Femur (tissue), 1 donor: ENCODE results near the gene BRPF3.
"Not testable (repeated sequence)": the region's sequence is repeated elsewhere in the genome, so short reads cannot be mapped to it uniquely, and the experiment has no call there.

Experiments
- DNase-seq: peaks from one replicate; pipeline ENCODE4 v3.0.0-alpha.2; 2017

Gene BRPF3

DNA sequence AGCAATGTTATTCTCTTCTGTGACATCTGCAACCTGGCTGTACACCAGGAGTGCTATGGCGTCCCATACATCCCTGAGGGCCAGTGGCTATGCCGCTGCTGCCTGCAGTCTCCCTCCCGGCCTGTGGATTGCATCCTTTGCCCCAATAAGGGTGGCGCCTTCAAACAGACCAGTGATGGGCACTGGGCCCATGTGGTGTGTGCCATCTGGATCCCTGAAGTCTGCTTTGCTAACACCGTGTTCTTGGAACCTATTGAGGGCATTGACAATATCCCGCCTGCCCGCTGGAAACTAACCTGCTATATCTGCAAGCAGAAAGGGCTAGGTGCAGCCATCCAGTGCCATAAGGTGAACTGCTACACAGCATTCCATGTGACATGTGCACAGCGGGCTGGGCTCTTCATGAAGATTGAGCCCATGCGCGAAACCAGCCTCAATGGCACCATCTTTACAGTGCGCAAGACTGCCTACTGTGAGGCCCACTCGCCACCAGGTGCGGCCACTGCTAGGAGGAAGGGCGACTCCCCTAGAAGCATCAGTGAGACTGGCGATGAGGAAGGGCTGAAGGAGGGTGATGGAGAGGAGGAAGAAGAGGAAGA lies 4.6 kb downstream of the BRPF3 start:
- DNase-seq: no peak

DNA sequence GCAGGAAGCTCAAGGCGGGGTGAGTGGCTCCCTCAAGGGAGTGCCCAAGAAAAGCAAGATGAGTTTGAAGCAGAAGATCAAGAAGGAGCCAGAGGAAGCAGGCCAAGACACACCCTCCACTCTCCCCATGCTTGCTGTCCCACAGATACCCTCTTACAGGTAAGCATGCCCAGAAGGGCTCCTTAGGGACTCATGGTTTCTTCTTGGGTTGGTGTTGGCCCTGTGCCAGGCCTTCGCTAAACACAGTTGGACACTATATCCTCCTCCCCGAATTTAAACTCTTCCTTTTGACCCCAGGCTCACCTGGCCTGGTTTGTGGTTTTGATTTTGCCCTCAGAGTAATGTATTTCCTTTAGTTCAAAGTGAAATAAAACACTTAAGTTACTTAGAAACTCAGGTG lies 5.1 kb downstream of the BRPF3 start:
- no peak for DNase-seq

GRCh38 chr6:36202101-36202500 lies 5.6 kb downstream of the BRPF3 start:
- no peak for DNase-seq

DNA sequence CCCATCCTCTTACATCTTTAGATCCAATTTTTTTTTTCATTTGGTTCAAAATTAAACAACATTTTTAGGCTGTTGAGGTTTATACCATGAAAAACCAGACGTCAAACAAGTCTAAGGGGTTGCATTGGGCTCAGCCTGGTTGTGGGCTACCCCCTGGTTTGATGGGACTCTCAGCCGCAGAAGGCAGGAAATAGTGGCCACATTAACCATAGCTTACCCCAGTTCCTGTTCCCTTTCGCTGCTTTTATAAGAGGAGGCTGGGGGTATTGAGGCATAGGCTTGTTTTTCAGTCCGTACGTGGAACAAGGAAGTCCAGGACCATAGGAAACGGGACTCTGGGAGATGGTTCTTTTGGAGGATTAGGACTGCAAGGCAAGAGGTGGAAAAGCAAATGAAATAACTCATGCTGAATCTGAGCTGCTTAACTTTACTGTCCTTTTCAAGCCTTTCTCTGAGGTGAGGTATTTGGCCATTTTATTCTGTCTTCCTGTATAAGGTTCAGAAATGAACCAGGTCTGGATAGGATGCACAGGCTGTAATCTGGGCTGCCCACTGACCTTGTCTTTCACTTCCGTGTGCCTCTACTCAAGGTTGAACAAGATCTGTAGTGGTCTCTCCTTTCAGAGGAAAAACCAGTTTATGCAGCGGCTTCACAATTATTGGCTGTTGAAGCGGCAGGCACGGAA lies 7.7 kb downstream of the BRPF3 start:
- no peak for DNase-seq

DNA sequence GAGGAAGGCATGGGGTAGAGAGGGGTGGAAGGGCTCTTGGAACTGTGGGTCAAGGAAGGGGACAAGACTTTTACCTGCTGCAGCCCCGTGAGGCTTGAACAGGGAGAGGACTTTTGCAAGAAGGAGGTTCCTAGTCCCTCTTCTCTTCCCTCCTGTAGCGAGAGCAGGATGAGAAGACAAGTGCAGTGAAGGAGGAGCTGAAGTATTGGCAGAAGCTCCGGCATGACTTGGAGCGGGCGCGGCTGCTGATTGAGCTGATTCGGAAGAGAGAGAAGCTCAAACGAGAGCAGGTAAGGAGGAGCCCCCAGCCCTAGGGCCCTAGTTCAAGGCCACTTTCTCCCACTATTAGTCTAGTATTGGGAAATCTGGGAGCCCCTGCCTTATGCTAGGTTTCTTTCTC lies 10.6 kb downstream of the BRPF3 start:
- no peak for DNase-seq

- no peak for DNase-seq
Observed at GRCh38 chr6:36209606-36210005, 13.1 kb downstream of the BRPF3 start.

GRCh38 chr6:36210182-36210581 lies 13.6 kb downstream of the BRPF3 start:
- DNase-seq: no peak

DNA sequence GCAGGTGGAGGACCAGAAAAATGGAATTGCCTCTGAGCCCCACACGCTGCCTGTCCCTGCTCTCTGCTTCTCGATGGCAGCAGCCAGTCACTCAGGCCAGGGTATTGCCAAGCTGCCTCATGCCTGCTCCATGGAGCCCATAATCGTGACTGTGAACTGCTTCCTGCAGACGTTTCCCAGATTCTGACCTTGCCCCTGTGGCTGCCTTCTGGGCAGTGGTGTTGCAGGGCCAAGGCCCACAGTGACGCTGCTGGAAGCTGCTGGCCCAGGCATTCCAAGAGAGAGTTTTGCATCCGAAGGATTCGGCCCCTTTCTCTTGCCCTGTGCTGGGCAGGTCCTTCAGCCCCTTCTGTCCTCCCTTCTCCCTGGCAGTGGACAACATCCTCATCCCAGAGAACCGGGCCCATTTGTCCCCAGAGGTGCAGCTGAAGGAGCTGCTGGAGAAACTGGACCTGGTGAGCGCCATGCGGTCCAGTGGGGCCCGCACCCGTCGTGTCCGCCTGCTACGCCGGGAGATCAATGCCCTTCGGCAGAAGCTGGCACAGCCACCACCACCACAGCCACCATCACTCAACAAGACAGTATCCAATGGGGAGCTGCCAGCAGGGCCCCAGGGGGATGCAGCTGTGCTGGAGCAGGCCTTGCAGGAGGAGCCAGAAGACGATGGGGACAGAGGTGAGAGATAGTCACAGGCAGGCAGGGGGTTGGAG lies 14.5 kb downstream of the BRPF3 start:
- no peak for DNase-seq

GRCh38 chr6:36216559-36216958 lies 20.0 kb downstream of the BRPF3 start:
- no peak for DNase-seq

DNA sequence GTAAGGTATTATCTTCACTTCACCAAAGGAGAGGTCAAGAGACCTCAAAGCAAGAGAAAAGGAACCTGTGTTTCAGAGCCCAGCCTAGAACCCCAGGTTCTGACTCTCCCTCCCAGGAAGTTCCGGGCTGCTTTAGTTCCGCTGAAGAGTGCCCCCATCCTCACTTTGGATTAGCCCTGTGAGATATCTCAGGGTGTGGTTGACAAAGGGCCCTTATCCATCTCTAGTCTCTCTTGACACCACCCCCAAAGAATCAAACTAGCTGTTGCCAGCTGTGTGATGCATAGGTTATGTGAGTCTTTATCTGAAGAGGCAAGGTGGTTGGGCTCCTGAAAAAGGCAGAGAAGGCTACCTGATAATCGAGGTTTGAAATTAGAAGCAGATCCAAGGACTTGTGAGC lies 20.6 kb downstream of the BRPF3 start:
- DNase-seq: no peak

GRCh38 chr6:36217946-36218345 lies 21.4 kb downstream of the BRPF3 start:
- DNase-seq: no peak

GRCh38 chr6:36218516-36218915 lies 22.0 kb downstream of the BRPF3 start:
- DNase-seq: not testable (repeated sequence)

DNA sequence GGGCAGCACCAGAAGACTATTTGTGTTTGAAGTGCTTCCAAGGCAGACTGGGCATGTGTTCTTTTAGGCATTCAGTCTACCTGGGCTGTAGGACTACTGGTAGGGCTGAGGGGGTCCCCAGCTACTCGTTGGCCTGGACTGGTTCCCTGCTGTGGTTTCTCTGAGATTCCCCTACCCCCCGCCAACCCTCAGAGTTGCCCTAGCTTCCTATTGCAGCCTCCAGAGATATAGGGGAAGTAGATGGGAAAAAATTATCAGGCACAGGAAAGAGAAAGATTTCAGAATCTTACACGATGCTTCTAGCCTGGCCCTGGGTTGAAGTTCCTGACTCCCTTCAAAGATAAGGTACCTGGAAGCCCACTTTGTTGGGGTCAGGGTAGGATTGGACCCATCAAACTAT lies 22.5 kb downstream of the BRPF3 start:
- DNase-seq: no peak

DNA sequence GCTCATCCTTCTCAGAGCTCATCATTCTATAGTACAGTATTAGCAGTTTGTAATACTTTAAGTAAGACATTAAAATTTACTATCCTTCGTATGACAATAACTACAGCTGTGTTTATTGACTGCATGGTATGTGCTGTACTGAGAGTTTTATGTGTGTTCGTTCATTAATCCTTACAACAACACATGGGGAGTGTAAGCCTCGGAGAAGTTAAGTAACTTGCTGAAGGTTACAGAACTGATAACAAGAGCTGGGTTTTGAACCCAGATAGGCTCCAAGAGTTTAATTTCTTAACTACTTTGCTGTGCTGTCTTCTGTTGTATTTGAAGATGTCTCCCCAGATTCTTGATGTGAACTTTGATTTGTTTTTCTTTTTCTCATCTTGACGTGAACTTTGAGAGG lies 23.7 kb downstream of the BRPF3 start:
- DNase-seq: no peak

DNA sequence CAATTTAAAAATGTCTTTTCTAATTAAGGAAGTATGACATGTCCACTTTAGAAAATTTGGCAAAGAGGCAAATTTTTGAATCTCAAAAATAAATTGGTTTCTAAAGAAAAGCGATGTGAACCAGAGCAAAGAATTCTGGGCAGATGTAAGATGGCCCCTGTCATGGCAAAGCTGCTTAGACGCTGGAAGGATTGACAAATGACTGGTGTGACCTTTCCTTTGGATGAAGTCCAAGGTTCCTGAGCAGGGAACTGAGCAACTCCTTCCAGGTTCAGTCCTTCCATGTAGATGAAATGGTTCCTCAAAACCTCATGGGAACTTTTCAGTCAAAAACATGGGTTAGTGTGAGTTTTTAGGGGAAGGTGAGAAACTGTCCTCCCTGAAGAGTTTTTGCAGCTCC lies 25.1 kb downstream of the BRPF3 start:
- no peak for DNase-seq

DNA sequence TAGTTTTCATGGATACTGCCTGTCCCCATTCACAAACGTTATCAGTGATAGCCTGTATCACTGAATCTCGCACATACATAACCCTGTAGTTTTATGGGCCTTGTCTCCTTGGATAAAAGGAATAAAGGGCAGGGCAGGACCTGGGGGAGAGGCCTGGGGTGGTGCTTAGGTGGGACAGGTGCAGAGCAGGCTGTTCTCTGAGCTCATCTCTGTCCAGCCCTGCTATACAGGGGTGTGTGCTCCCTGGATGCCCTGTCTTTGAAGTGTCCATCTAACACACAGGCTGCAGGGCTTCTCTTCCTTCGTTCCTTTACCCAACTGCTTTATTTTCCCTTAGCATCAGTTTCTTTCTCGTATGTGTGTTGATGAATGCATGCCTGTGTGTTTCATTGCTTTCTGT lies 26.4 kb downstream of the BRPF3 start:
- no peak for DNase-seq

DNA sequence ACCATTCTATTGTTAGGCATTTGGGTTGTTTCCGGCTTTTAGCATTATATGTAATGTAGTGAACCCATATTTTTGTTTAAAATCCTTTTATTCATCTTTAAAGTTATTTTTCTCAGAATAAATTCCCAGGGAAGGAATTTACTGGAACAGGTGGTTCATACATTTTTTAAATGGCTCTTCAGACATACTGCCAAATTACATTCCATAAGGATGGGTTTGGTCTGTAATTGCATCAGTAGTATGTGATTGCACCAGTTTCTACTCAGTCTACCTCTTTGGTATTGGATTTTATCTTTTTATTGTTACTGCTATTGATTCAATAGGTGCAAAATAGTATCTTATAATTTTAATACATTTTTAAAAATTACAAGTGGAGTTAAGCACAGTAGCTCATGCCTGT lies 27.2 kb downstream of the BRPF3 start:
- no peak for DNase-seq

GRCh38 chr6:36224918-36225461 lies 28.4 kb downstream of the BRPF3 start:
- no peak for DNase-seq

- DNase-seq: no peak
Observed at GRCh38 chr6:36226438-36227047, 30.0 kb downstream of the BRPF3 start.

GRCh38 chr6:36227379-36228228 lies 31.1 kb downstream of the BRPF3 start:
- no peak for DNase-seq

DNA sequence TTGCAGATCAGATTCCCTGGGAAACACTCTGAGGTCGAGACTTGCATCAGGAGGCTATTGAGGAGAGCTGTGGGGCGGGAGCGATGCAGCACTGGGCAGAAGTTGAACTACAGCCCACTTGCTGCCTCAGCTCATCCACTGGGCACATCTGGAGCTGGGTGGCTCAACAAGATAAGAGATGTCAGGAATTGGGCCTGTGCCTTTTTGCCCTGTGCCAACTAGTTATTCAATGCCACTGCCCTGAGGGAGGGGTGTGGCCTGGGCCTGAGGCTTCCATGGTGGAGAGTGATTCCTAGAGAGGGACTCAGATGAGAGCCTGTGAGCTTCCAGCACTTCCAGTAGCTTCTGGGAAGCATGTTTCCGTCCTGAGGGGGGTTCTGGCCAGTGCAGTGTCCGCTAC lies 32.7 kb downstream of the BRPF3 start:
- no peak for DNase-seq

DNA sequence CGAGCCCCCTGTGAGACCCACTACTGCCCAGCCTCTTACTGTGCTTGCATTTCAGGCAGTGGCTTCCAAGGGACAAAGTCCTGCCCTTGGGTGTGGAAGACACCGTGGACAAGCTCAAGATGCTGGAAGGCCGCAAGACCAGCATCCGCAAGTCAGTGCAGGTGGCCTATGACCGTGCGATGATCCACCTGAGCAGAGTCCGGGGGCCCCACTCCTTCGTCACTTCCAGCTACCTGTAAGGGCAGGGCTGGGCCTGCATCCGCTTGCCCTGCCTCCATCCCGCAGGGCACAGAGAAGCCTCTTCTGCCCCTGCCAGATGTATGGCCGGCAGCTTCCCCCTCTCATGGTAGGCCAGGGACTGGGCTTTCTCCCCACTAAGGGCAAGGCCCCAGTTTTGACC lies 33.8 kb downstream of the BRPF3 start:
- no peak for DNase-seq

DNA sequence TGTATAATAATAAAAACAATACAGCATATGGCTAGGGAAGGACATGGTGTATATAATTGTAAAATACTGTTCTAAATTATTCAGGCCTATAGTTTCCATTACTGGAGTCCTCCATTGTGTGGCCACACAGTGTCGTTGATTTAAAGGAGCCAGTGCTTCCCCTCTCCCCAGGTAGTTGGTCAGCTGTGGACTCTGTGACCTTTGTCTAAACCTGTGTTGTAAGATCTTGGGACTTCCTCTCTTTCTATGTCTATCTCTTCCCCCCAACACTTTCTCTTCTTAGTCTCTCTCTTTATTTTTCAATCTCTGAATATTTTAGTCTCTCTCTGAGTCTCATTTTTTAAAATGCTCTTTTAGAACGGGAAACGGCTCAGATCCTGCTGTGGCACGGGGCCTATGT lies 35.6 kb downstream of the BRPF3 start:
- DNase-seq: no peak
